Astrocyte of the cerebellum (primary cell): ENCODE measurements around the gene SRMS.

Experiments
- DNase-seq: peaks from one replicate; pipeline ENCODE4 v3.0.0-alpha.2; 2011; ENCODE audit warnings: low read depth
- H3K4me3 ChIP-seq: 2 replicates; pipeline ENCODE4 v1.5.1; 2011; ENCODE audit warnings: mild to moderate bottlenecking, low read depth, low read length, moderate library complexity
- in situ Hi-C: cut with HindIII; loops from 2 replicates; pipeline ENCODE4 v1.10.0; 2017; ENCODE audit warnings: low sequenced_read_pairs
- TF ChIP-seq, protein P1 (sequence below): IDR thresholded peaks from 2 replicates; pipeline ENCODE4 v1.5.1; 2012; ENCODE audit warnings: low read length, low read depth, moderate library complexity, mild to moderate bottlenecking; ENCODE audit errors: missing control alignments

SRMS gene

DNA sequence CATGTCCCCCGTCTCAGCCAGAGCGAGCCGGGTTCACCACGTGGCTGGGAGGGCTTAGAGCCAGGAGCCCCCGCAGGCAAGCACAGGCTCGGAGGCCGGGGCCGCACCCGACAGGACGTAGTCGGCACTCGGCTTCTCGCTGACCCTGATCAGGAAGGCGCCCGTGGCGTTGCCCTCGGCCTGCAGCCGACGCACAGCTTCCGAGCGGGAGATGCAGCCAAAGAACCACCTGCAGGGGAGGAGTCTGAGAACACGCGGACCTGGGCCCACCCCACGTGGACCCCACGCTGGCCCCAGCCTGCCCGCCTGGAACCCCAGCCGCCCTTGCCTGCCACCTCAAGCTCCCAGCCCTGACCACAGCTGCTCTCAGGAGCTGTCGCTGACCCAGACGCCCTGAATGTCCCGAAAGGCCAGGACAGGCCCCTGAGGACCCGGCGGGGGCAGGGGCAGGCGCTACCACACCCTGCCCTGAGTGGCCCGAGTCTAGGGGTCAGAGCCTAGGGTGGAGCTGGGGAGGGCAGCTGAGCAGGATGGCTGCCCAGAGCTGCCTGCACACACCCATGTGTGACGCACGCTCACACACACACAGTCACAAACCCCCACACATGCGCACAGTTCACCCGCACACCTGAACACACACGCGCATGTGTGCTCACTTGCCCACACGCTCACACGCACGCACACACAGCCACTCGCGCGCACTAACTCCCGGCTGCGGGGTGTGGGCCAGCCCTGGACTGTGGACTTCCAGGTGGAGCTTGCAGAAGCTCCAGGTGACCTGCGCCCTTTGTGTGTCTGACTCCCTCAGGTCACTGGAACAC, 12.5 kb downstream of the SRMS start:
- H3K4me3 ChIP-seq, result no peak overlapping the region
- TF ChIP-seq, protein P1, sequence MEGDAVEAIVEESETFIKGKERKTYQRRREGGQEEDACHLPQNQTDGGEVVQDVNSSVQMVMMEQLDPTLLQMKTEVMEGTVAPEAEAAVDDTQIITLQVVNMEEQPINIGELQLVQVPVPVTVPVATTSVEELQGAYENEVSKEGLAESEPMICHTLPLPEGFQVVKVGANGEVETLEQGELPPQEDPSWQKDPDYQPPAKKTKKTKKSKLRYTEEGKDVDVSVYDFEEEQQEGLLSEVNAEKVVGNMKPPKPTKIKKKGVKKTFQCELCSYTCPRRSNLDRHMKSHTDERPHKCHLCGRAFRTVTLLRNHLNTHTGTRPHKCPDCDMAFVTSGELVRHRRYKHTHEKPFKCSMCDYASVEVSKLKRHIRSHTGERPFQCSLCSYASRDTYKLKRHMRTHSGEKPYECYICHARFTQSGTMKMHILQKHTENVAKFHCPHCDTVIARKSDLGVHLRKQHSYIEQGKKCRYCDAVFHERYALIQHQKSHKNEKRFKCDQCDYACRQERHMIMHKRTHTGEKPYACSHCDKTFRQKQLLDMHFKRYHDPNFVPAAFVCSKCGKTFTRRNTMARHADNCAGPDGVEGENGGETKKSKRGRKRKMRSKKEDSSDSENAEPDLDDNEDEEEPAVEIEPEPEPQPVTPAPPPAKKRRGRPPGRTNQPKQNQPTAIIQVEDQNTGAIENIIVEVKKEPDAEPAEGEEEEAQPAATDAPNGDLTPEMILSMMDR, result no peak
- in situ Hi-C loops, result loop anchor here (10.0 kb wide), 1 partner anchor 130 kb away; no protein-coding TSS in a partner anchor
- DNase-seq, result no peak

DNA sequence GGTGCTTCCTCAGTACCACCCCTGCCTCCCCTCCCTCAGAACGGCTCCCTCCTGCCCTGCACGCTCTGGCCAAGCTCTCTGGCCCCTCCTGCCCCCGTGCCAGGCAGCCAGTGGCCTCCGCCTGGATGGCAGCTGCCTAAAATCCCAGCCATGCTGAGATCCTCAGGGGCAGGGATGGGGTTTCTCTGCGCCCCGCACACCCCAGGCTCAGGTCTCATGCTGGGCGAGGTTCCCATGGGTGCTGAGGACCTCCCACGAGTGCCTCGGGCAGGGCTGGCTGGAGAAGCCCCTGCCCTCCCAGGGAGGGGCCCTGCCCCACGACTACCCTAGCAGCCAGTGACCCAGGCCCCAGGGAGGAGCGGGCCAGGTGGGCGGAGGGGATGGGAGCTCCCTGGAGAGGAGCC, 13.1 kb downstream of the SRMS start:
- H3K4me3 ChIP-seq, result no peak overlapping the region
- DNase-seq, result no peak
- TF ChIP-seq, protein P1, result no peak
- in situ Hi-C loops, result loop anchor here (10.0 kb wide), 1 partner anchor 130 kb away; no protein-coding TSS in a partner anchor

DNA sequence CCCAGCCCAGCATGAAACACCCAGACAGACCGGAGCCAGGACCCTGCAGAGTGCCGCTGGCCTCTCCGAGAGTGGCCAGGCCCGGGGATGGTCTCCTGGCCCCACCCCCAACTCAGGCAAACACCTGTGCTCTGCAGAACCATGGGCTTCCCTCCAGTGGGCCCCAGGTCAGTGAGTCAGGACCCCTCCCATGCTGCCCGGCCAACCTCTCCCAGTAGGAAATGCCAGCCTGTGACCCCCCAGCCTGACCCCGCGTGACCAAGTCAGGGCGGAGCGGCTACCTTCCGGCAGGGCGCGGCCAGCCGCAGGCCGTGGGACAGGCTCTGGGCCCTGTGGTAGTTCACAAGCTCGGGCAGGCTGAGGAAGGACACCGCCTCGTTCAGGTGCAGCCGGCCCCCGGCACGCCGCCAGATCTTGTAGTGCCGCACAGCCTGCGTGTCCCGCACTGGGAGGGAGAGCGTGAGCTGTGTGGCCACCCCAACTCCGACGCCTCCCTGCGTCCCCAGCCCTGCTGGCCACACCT, 13.6 kb downstream of the SRMS start:
- H3K4me3 ChIP-seq, result no peak overlapping the region
- in situ Hi-C loops, result loop anchor here (10.0 kb wide), 1 partner anchor 131 kb away; no protein-coding TSS in a partner anchor
- TF ChIP-seq, protein P1, result no peak
- no peak for DNase-seq

DNA sequence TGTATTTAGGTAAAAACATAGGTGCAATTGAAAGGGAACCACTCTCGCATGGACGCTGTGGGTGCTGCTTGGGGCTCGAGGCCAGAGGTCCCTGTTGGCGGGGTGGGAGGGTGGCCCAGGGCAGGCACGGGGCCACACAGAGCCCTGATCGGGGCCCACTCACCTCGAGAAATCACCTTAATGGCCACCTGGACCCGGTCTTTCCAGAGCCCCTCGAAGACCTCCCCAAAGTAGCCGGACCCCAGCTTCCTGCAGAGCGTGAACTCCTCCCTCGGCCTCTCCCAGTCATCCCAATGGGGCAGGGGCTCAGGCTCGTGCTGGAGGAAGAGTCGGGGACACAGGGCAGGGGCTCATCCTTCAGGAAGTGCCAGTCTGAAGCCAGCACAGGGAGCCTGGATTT, 14.2 kb downstream of the SRMS start:
- in situ Hi-C loops, result loop anchor here (10.0 kb wide), 1 partner anchor 131 kb away; no protein-coding TSS in a partner anchor
- no peak for DNase-seq
- H3K4me3 ChIP-seq, result no peak overlapping the region
- TF ChIP-seq, protein P1, result no peak

DNA sequence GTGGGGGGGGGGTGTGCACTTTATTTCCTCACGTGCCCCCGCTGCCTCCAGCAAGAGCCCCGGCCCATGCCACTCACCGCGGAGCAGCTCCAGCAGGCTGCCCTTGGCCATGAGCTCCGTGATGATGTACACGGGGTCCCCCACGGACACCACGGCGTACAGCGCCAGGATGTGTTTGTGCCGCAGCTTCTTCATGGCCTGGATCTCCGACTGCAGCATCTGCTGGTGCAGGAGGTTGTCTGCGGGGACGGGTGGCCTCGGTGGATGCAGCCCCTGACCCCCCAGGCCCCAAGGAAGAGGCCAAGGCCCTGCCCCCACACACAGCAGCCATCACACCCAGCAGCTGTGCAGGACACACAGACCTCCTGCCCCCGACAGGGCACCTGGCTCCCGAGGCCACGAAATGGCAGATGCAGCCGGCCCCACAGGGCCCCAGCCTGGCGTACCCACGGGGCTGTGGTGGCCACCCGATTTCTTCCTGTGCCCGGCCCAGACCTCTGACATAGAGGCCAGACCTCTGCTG, 15.0 kb downstream of the SRMS start:
- no peak overlapping the region for H3K4me3 ChIP-seq
- DNase-seq, result no peak
- TF ChIP-seq, protein P1, result no peak
- in situ Hi-C loops, result loop anchor here (10.0 kb wide), 1 partner anchor 132 kb away; no protein-coding TSS in a partner anchor

DNA sequence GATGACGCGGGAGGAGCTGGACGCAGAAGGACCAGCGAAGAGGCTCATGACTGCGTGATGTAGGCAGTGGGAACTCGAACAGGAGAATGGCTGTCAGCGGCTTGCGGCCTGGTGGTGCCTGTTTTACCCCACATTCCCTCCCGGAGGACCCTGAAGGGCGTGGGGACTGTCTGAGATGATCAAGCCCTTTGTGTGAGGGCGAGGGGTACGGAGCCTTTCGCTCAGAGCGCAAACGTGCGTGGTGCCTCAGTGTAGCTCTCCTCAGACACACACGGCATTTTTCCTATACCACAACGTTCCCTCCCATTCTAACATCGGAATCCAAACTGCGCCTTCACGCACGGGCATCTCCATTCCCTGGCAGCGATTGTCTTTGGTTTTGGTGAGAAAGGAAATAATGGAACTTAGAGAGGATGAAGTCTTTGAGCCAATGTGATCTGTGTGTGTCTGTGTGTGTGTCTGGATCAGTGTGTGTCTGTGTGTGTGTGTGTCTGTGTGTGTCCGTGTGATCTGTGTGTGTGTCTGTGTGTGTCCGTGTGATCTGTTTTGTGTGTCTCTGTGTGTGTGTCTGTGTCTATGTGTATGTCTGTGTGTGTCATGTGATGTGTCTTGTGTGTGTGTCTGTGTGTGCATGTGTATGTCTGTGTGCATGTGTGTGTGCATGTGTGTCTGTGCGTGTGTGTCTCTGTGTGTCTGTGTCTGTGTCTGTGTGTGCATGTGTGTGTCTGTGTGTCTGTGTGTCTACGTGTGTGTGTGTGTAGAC, 15.7 kb downstream of the SRMS start:
- no peak for DNase-seq
- no peak overlapping the region for H3K4me3 ChIP-seq
- in situ Hi-C loops, result loop anchor here (10.0 kb wide), 1 partner anchor 133 kb away; no protein-coding TSS in a partner anchor
- TF ChIP-seq, protein P1, result no peak
